Testis (tissue), 2 donors: ENCODE data around the gene BMP10.

Source experiments
- CTCF ChIP-seq, 3 experiments: fragments of 450-650 bp in 2 of 3; fragments of 200-600 bp in 1 of 3; sonication (generic) in 1 of 3; IDR thresholded peaks; one replicate each; pipeline ENCODE4 v1.5.1; 2016 to 2019; ENCODE audit warnings: antibody characterized with exemption in 3 of 3, mild to moderate bottlenecking in 2 of 3, moderate library complexity in 1 of 3
- POLR2A ChIP-seq: fragments of 450-650 bp; IDR thresholded peaks from one replicate; pipeline ENCODE4 v1.6.1; 2017; ENCODE audit warnings: antibody characterized with exemption, mild to moderate bottlenecking, moderate library complexity

- TF ChIP-seq CTCF (IDR thresholded peaks at IDR 0.05) (no peak), POLR2A (no peak)
These were observed 46.0 kb upstream of the BMP10 start for GRCh38 chr2:68917034-68917718.
